GM21717 (cell line): ENCODE measurements around the gene WTAP.
"Not testable (repeated sequence)": the region's sequence is repeated elsewhere in the genome, so short reads cannot be mapped to it uniquely, and the experiment has no call there.

Experiments
- ATAC-seq: cut with Tn5 transposase; IDR thresholded peaks from one replicate; pipeline ENCODE4 v1.9.1; 2021; ENCODE audit warnings: mild to moderate bottlenecking, moderate library complexity; ENCODE audit not compliant: unreplicated experiment

The WTAP gene

DNA sequence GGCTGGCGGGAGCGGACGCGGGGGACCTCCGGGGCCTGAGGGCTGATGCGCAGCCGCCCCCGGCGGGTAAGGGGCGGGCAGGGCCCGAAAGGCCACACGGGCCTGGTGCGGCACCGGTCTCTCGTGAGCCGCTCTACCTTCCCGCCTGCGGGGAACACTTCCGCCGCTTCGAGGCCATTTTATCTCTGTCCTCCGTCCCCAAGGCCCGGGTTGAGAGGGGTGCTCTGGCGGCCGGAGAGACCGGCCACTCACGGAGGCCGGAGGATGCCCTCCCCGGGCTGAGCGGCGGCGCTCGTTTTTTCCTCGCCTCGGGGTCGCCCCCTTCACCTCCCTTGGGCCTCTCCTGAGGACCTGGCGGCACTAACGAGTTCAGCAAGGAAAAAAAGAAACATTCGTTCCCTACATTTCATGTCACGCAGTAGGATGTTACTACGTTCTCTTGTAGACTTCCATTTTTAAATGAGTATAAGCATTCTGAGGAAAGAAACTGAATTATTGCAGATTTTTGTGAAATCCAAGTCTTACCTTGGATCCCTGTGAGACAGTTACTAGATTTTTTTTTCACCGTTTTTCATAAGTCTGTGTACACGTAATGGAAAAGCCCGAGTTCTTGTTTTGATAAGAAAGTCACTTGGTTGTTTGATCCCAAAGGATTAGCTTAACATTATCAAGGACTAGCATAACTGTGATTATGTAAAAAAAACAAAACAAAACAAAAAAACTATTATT lies 575 bp downstream of the WTAP start:
- ATAC-seq = peak; percentile 32

DNA sequence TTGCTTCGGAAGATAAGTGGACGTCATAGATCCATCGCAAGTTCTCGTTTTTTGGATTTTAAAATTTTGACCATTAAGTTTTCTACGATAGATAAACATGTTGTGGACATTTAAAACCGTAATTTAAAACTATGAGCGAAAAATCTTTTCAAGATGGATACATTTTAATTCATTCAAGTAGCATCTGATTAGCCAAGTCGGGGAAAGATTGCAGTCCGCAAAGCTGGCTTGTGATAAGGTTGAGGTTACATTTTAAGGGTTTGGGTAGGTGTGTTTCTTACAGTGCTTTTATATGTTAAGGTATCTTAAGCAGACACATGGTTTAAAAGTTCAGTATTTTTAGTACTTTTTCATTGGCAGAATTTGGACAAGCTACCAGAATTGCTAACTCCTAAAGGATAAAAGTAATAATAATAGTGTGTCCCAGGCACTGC lies 1.2 kb downstream of the WTAP start:
- no peak for ATAC-seq

GRCh38 chr6:159729598-159730331 lies 2.5 kb downstream of the WTAP start:
- no peak for ATAC-seq

- no peak for ATAC-seq
These were observed 3.0 kb downstream of the WTAP start for GRCh38 chr6:159730332-159730676.

- not testable (repeated sequence) for ATAC-seq
These were observed 5.2 kb downstream of the WTAP start for GRCh38 chr6:159732550-159732949.

DNA sequence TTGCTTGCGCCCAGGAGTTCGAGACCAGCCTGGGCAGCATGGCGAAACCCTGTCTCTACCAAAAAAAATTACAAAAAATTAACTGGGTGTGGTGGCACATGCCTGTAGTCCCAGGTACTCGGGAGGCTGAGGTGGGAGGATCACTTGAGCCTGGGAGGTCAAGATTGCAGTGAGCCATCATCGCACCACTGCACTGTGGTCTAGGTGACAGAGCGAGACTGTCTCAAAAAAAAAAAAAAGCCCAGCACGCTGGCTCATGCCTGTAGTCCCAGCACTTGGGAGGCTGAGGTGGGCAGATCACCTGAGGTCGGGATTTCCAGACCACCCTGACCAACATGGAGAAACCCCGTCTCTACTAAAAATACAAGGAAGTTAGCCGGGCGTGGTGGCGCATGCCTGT lies 6.1 kb downstream of the WTAP start:
- not testable (repeated sequence) for ATAC-seq

DNA sequence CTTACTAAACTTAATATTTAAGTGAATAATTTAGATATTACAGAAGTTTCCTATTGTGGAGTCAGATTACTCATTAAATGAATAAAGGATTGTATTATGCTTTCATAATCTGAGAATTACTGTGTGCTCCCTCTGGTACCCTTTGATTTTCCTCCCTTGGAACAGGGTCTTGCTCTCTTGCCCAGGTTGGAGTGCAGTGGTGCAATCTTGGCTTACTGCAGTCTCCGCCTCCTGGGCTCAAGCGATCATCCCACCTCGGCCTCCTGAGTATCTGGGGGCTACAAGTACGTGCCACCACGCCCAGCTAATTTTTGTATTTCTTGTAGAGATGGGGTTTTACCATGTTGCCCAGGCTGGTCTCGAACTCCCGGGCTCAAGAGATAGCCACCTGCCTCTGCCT lies 9.6 kb downstream of the WTAP start:
- no peak for ATAC-seq

DNA sequence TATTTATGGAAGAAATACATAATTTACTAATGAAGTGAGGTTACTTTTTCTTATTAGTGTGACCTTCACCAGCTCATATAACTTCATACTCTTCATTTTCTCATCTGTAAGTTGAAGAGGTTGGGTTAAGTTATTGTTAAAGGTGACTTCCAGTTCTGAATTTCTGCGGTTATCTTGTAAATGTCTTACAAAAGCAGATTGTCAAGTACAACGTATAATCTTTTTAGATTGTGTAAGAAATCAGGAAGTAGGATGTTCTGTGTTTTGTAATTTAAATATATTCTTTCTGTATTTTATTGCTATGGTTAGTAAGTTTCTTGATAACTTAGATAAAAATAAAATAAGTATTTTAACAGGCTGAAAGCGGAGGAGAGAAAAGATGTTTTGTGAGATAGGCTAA lies 12.0 kb downstream of the WTAP start:
- no peak for ATAC-seq

- no peak for ATAC-seq
These were observed 14.9 kb downstream of the WTAP start for GRCh38 chr6:159742165-159742564.

GRCh38 chr6:159745081-159745480 lies 17.8 kb downstream of the WTAP start:
- ATAC-seq = no peak

DNA sequence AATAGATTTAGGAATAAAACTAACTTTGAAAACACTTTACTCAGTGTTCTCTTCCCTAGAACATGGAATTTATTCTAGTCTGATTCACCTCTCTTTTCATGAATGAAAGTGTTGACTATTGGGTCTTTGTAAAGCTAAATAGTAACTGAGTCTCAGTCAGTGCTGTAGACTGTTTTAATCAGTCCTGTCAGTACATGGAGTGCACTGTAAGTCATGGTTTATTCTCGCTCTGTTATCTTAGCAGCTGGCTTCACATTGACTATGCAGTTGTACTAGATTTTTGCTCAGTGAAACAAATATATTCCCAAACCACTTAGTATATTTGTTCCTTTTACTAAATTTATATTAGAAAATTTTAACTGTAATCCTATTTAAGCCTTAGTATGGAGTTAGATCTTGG lies 19.5 kb downstream of the WTAP start:
- ATAC-seq = no peak

DNA sequence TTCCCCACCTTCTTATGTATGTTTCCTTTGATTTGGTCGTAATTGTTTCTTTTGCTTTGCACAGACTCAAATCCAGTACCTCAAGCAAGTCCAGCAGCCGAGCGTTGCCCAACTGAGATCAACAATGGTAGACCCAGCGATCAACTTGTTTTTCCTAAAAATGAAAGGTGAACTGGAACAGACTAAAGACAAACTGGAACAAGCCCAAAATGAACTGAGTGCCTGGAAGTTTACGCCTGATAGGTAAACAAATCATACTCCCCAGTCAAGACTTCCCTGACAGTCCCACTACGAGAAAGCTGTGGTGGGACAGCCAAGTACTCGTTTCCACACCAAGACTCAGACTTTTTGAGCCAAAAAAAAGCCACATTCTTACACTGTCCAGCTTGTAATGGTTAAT lies 20.8 kb downstream of the WTAP start:
- not testable (repeated sequence) for ATAC-seq

DNA sequence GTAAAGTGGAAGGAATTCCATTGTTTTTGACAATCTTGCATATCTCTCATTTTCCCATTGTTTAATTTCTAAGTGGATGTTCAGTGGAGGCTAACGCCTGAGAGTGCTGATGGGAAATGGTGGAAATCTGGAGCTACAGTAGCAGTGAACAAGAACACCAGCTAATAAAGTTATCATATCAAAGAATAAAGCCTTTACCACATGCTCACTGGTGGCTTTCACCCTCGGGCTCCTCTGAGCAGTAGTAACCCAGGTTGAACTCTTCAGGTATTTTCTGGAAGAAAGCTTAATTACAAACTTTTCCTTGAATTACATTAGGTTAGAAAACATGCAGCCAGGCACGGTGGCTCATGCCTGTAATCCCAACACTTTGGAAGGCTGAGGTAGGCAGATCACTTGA lies 24.1 kb downstream of the WTAP start:
- ATAC-seq = no peak

DNA sequence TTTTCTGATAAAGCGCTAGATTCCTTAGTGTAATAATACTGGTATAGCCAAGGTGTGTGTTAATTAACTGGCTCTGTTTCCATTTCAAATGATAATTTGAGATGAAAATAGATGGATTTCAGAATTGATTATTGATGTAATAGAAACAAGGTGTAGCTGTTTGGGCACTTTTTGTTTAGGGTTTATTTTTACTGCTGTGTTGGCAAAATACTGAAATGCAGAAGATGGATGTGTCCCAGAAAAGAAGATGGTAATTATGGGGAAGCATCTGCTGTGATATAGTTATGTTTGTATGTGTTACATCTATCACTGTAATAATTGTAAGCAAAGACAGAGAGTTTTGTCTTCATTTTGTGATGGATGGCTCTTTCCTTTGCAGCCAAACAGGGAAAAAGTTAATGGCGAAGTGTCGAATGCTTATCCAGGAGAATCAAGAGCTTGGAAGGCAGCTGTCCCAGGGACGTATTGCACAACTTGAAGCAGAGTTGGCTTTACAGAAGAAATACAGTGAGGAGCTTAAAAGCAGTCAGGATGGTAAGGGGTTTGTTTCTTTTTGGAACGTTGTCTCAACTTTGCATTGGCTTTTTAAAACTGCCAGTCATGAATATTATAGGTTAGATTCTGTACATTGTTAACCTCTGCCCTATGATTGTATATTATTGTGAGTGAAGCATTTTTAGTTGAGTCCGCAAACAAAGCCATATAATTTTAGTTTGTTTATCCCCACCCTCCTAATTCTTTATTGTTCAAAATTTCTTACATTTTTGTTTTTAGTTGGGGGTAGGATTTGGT lies 26.0 kb downstream of the WTAP start:
- ATAC-seq = no peak

DNA sequence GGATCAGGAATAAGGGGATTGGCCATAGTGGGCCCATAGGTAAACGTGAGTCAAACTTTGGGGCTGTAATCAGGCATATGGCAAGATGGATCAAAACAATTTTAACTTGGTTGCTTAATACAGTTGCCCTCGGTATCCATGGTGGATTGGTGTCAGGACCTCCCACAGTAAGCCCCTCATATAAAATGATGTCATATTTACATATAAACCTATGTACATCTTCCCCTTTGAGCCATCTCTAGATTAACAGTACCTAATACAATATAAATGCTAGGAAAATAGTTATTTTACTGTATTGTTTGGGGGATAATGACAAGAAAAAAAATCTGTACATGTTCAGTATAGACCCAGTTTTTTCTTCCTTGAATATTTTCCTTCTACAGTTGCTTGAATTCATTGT lies 27.1 kb downstream of the WTAP start:
- ATAC-seq = no peak

- no peak for ATAC-seq
These were observed 27.9 kb downstream of the WTAP start for GRCh38 chr6:159754959-159755914.

GRCh38 chr6:159756508-159756907 lies 29.2 kb downstream of the WTAP start:
- no peak for ATAC-seq

DNA sequence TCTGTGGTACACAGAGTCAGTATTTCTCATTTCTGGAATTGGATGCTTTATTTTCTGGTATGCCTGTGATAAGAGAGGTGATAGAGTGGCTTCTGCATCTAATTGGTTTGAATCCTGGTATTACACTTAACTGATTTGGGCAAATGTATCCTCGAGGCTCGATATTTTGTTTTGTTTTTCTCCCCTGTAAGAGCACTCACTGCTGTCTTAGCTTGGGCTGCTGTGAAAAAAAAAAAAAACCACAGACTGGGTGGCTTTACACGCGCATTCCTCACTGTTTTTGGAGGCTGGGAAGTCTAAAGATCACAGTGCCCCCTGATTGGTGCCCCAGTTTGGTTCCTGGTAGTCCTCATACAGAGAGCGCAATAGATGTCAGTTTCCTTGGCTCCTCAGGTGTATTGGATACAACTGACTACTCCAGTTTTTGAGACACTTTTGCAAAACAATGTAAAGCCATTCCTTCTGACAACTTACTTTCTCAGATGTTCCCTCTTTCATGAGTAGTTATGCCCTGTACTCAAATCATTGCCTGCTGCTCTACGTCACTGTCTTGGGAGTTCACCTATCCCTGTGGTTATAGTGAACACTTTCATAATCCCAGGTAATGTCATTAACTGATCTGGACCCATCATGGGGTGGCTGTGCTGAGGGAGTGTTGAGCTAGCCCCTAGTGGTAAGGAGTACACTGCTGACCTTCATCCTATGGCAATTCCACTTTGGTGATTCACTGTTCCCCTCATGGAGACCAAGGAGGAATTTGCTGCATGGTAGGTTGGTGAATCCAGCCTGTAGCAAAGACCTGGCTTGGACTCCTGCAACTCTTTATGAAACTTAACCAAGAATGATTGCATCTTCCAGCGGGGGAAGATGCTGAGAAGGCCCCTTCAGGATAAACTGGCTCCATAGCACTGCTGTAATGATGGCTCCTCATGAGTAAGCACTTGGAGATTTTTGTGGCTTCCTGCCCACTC lies 31.0 kb downstream of the WTAP start:
- ATAC-seq = no peak

DNA sequence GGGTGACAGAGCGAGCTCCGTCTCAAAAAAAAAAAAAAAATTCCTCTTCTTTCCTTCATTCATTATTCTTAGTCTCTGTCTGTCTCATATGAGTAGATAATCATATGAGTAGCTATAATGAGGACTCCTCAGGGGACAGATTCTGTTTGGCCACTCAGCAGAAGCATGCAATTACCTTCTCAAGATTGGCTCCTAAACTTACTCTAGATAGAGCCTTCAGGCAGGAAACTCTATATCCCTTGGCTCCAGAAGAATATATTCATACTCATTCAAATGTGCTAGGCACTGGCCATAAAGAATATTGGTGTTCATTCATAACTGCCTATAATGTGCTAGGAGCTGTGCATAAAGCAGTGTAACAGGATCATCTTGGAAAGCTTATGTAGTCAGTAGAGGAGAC lies 32.3 kb downstream of the WTAP start:
- no peak for ATAC-seq
